Fibroblast of skin of left quadriceps (primary cell): Measurements from ENCODE around the gene CYSRT1.

Experiments
- DNase-seq, 2 experiments: peaks; one replicate each; pipeline ENCODE4 v3.0.0-alpha.2; 2013; ENCODE audit warnings: low read depth in 2 of 2

Gene CYSRT1

GRCh38 chr9:137226338-137227053, 1.5 kb downstream of the CYSRT1 start:
- DNase-seq, result no peak

GRCh38 chr9:137227054-137227852, 2.3 kb downstream of the CYSRT1 start, which contains the start of gene RNF224:
Gene RNF224 (plus strand): TSS chr9:137227502. CDS start chr9:137228336, 834 bp downstream.
- DNase-seq, result peak; percentile 22 to 36

- no peak for DNase-seq
Observed at GRCh38 chr9:137227853-137228505, 3.0 kb downstream of the CYSRT1 start.

- no peak for DNase-seq
Observed at GRCh38 chr9:137228506-137228967, 3.6 kb downstream of the CYSRT1 start.

GRCh38 chr9:137228968-137229896, 4.3 kb downstream of the CYSRT1 start:
- no peak for DNase-seq

- no peak for DNase-seq
Observed at GRCh38 chr9:137229903-137230704, 5.1 kb downstream of the CYSRT1 start.

- no peak for DNase-seq
Observed at GRCh38 chr9:137230705-137231371, 5.9 kb downstream of the CYSRT1 start, which contains the start of gene SLC34A3. Gene SLC34A3 (plus strand): TSS chr9:137230901. CDS start chr9:137231703, 802 bp downstream.

GRCh38 chr9:137231372-137232039, 6.5 kb downstream of the CYSRT1 start:
- DNase-seq, result no peak

GRCh38 chr9:137232101-137232500, 7.1 kb downstream of the CYSRT1 start:
- DNase-seq, result no peak

GRCh38 chr9:137232510-137232909, 7.5 kb downstream of the CYSRT1 start:
- no peak for DNase-seq

GRCh38 chr9:137233143-137233980, 8.4 kb downstream of the CYSRT1 start:
- DNase-seq, result no peak

- DNase-seq, result no peak
Observed at GRCh38 chr9:137234055-137234697, 9.2 kb downstream of the CYSRT1 start.

- no peak for DNase-seq
Observed at GRCh38 chr9:137234758-137235423, 9.9 kb downstream of the CYSRT1 start.

- no peak for DNase-seq
Observed at GRCh38 chr9:137235424-137236237, 10.7 kb downstream of the CYSRT1 start.

GRCh38 chr9:137236238-137236935, 11.4 kb downstream of the CYSRT1 start:
- peak; percentile 38 to 39 for DNase-seq
